ENCODE data around the gene ASCL2. TPM values are rescaled to one million over a fixed set of nuclear protein-coding genes. Genes with fewer than 3 reads are reported as not detected.

The ASCL2 gene
- total and polyA plus RNA-seq, 2 donors (not counting 3 experiments of a cell fraction or from before 2014, with no cell fraction given), result not detected

GRCh38 chr11:2251138-2251537 lies 19.2 kb downstream of the ASCL2 start:
- no peaks in the 10 kb centered on the region for H3K36me3 ChIP-seq (ENCODE audit: control insufficient read depth in 2 of 2, extremely low read depth in 1 of 2, insufficient read depth in 2 of 2, low read length in 2 of 2)
- no peaks in the 10 kb centered on the region for H4K20me1 ChIP-seq (replicated peaks; ENCODE audit: control insufficient read depth, extremely low read depth, insufficient read depth, low read length)
- intact Hi-C loops (cut with micrococcal nuclease) (no loop called here), dilution Hi-C loops (cut with MboI; ENCODE audit: extremely low pct_ligation_motif_present, low sequenced_read_pairs) (no loop called here)
- no peaks in the 10 kb centered on the region for H3K9me3 ChIP-seq (replicated peaks; ENCODE audit: control insufficient read depth, insufficient read depth, low read length)
- no peaks in the 10 kb centered on the region for H3K4me1 ChIP-seq (ENCODE audit: control insufficient read depth, extremely low read depth, insufficient read depth, low read length)
- CTCF ChIA-PET, result no interaction called here
- no peaks in the 10 kb centered on the region for H3K9me1 ChIP-seq (replicated peaks; ENCODE audit: control insufficient read depth, extremely low read depth, insufficient read depth, low read length)
- no peaks in the 10 kb centered on the region for H3K27me3 ChIP-seq (ENCODE audit: control insufficient read depth in 2 of 2, insufficient read depth in 2 of 2, low read length in 2 of 2)
- no peak for FAIRE-seq
- no peak for TF ChIP-seq JUN (IDR thresholded peaks at IDR 0.05; ENCODE audit: borderline replicate concordance, insufficient read depth, insufficient read length, low read depth)
- no peak for TF ChIP-seq GATA2 (IDR thresholded peaks at IDR 0.05; ENCODE audit: insufficient read depth, insufficient read length, low read depth, low read length)
- TF ChIP-seq EZH2 (IDR thresholded peaks at IDR 0.05; ENCODE audit: borderline replicate concordance, low read depth, low read length, severe bottlenecking), result no peak
- no peak for TF ChIP-seq CTCF (IDR thresholded peaks at IDR 0.05; ENCODE audit: extremely low read depth in 1 of 2, insufficient read depth in 1 of 2, low read depth in 1 of 2, low read length in 2 of 2)
- no peak overlapping the region for H2AFZ ChIP-seq (ENCODE audit: low read depth, low read length)
- POLR2A ChIA-PET, result no interaction called here
- H3K9ac ChIP-seq (replicated peaks; ENCODE audit: extremely low read depth, insufficient read depth, low read length), result no peak overlapping the region
- H3K4me2 ChIP-seq (ENCODE audit: insufficient read depth, low read length), result no peak overlapping the region
- no peak overlapping the region for H3K27ac ChIP-seq (ENCODE audit: insufficient read depth, low read depth, low read length)
- BruUV-seq (replicated peaks), result no TSS peak
- no peaks in the 10 kb centered on the region for H3K79me2 ChIP-seq (ENCODE audit: control insufficient read depth, insufficient read depth, low read length)
- DNase-seq (ENCODE audit: low read depth, low spot score), result no peak
- no peak overlapping the region for H3K4me3 ChIP-seq (replicated peaks in 1 of 3; ENCODE audit: insufficient read depth in 1 of 3, low read depth in 1 of 3, low read length in 3 of 3)

- CTCF ChIA-PET, result no interaction called here
- Histone ChIP-seq H3K27ac (ENCODE audit: insufficient read depth, low read depth, low read length) (no peak overlapping the region), H3K79me2 (ENCODE audit: control insufficient read depth, insufficient read depth, low read length) (no peaks in the 10 kb centered on the region), H3K36me3 (ENCODE audit: control insufficient read depth in 2 of 2, extremely low read depth in 1 of 2, insufficient read depth in 2 of 2, low read length in 2 of 2) (no peaks in the 10 kb centered on the region), H2AFZ (ENCODE audit: low read depth, low read length) (no peak overlapping the region), H3K4me3 (replicated peaks in 1 of 3; ENCODE audit: insufficient read depth in 1 of 3, low read depth in 1 of 3, low read length in 3 of 3) (no peak overlapping the region), H3K9me3 (replicated peaks; ENCODE audit: control insufficient read depth, insufficient read depth, low read length) (no peaks in the 10 kb centered on the region), H3K4me1 (ENCODE audit: control insufficient read depth, extremely low read depth, insufficient read depth, low read length) (no peaks in the 10 kb centered on the region), H3K9me1 (replicated peaks; ENCODE audit: control insufficient read depth, extremely low read depth, insufficient read depth, low read length) (no peaks in the 10 kb centered on the region), H3K9ac (replicated peaks; ENCODE audit: extremely low read depth, insufficient read depth, low read length) (no peak overlapping the region), H3K4me2 (ENCODE audit: insufficient read depth, low read length) (no peak overlapping the region), H3K27me3 (ENCODE audit: control insufficient read depth in 2 of 2, insufficient read depth in 2 of 2, low read length in 2 of 2) (no peaks in the 10 kb centered on the region), H4K20me1 (replicated peaks; ENCODE audit: control insufficient read depth, extremely low read depth, insufficient read depth, low read length) (no peaks in the 10 kb centered on the region)
- POLR2A ChIA-PET, result no interaction called here
- intact Hi-C loops (cut with micrococcal nuclease), result no loop called here
- BruUV-seq (replicated peaks), result no TSS peak
- no peak for TF ChIP-seq CTCF (IDR thresholded peaks at IDR 0.05; ENCODE audit: extremely low read depth in 1 of 2, insufficient read depth in 1 of 2, low read depth in 1 of 2, low read length in 2 of 2)
- TF ChIP-seq POLR2A (IDR thresholded peaks at IDR 0.05; ENCODE audit: low read depth, low read length), result no peak
- DNase-seq (ENCODE audit: low read depth, low spot score), result no peak
- dilution Hi-C loops (cut with MboI; ENCODE audit: extremely low pct_ligation_motif_present, low sequenced_read_pairs), result no loop called here
- FAIRE-seq, result no peak
Measured at GRCh38 chr11:2250485-2250884, 19.9 kb downstream of the ASCL2 start.

Measured in endothelial cell of umbilical vein (primary cell).